MM.1S (cell line): ENCODE results near the gene IER5.

Source experiments
- DNase-seq: peaks from one replicate; pipeline ENCODE4 v3.0.0-alpha.2; 2015
- H2AFZ ChIP-seq: fragments of 300-600 bp; sonication (generic); 2 replicates; pipeline ENCODE4 v1.6.0; 2016; ENCODE audit warnings: antibody characterized with exemption, low read length
- H3F3A ChIP-seq: fragments of 300-600 bp; sonication (generic); 2 replicates; pipeline ENCODE4 v1.6.1; 2016; ENCODE audit warnings: mild to moderate bottlenecking, antibody characterized with exemption, low read length, moderate library complexity, mixed read lengths; ENCODE audit not compliant: insufficient read depth
- H3K27ac ChIP-seq: fragments of 300-600 bp; sonication (generic); 2 replicates; pipeline ENCODE4 v1.5.1; 2016; ENCODE audit warnings: mild to moderate bottlenecking, low read length
- H3K27me3 ChIP-seq: fragments of 300-600 bp; sonication (generic); replicated peaks from 2 replicates; pipeline ENCODE4 v1.6.0; 2016; ENCODE audit warnings: low read length; ENCODE audit not compliant: insufficient read depth
- H3K36me3 ChIP-seq: fragments of 300-600 bp; sonication (generic); replicated peaks from 2 replicates; pipeline ENCODE4 v1.6.1; 2016; ENCODE audit warnings: mild to moderate bottlenecking, low read length, mixed read lengths; ENCODE audit not compliant: insufficient read depth
- H3K4me1 ChIP-seq: fragments of 300-600 bp; sonication (generic); 2 replicates; pipeline ENCODE4 v1.6.1; 2016; ENCODE audit warnings: low read length, mixed read lengths
- H3K4me2 ChIP-seq: fragments of 300-600 bp; sonication (generic); 2 replicates; pipeline ENCODE4 v1.6.0; 2016; ENCODE audit warnings: low read depth, low read length
- H3K4me3 ChIP-seq: fragments of 300-600 bp; sonication (generic); 2 replicates; pipeline ENCODE4 v1.5.1; 2016; ENCODE audit warnings: low read length, mixed read lengths
- H3K79me2 ChIP-seq: fragments of 300-600 bp; sonication (generic); 2 replicates; pipeline ENCODE4 v1.6.1; 2016; ENCODE audit warnings: mixed run types, low read length, mixed read lengths
- H3K9ac ChIP-seq: fragments of 300-600 bp; sonication (generic); 2 replicates; pipeline ENCODE4 v1.6.1; 2016; ENCODE audit warnings: low read length, mixed read lengths
- H3K9me2 ChIP-seq: fragments of 300-600 bp; sonication (generic); replicated peaks from 2 replicates; pipeline ENCODE4 v1.6.1; 2016; ENCODE audit warnings: mild to moderate bottlenecking, low read length, mixed read lengths; ENCODE audit not compliant: insufficient read depth
- H3K9me3 ChIP-seq: fragments of 300-600 bp; sonication (generic); replicated peaks from 2 replicates; pipeline ENCODE4 v1.6.1; 2016; ENCODE audit warnings: mild to moderate bottlenecking, low read length, mixed read lengths; ENCODE audit not compliant: insufficient read depth
- H4K20me1 ChIP-seq: fragments of 300-600 bp; sonication (generic); 2 replicates; pipeline ENCODE4 v1.6.1; 2016; ENCODE audit warnings: mild to moderate bottlenecking, low read length, moderate library complexity, mixed read lengths; ENCODE audit not compliant: insufficient read depth
- CTCF ChIP-seq: fragments of 300-600 bp; sonication (generic); IDR thresholded peaks from 2 replicates; pipeline ENCODE4 v1.5.1; 2016; ENCODE audit warnings: antibody characterized with exemption, low read length, mixed read lengths
- EZH2 ChIP-seq: fragments of 300-600 bp; sonication (generic); optimal IDR thresholded peaks from 2 replicates; pipeline ENCODE3; 2017; ENCODE audit warnings: low read depth, mild to moderate bottlenecking, antibody characterized with exemption, low read length, mixed read lengths
- EZH2phosphoT487 ChIP-seq: fragments of 300-600 bp; sonication (generic); IDR thresholded peaks from 2 replicates; pipeline ENCODE4 v1.6.1; 2018; ENCODE audit warnings: antibody characterized with exemption, low read length

Gene IER5

DNA sequence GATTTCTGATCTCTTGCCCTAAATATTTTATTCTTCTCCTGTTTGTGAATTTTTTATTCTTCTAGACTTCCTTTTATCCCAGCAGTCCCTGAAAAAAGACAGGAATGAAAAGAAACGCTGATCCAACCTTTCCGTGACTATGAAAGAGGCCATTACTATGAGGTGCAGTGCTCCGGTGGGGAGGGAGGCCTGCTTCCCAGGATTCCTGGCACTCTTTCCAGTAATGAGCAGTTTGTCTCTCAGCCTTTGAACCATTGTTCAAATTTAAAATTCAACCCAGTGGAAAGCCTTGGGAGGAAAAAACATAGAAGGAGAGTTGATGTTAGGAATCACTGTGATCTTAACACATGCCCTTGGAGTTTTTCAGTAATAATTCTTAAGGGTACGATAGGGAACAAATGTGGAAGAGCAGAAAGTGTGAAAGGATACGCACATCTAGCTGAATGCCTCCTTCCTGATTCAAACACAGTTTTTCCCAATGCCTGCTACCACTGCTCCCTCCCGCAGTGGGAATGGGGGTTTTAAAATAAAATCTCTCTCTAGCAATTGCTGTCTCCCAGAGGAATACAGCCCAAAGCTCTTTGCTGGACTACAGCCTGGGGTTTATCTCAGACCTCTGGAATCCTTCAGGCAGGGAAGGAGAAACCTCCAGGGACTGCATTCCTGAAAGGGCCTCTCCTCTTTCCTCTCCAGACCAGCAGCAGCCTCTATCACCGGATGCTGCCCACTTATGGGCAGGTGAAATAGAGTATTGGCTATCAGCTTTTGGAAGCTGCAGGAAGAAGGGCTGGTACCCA, 6.1 kb downstream of the IER5 start:
- Histone ChIP-seq H3K27ac (no peak overlapping the region), H3K9ac (no peak overlapping the region), H3K79me2 (peaks cover 37% of the 10 kb centered on the region), H3K27me3 (no peaks in the 10 kb centered on the region), H2AFZ (no peak overlapping the region), H3F3A (peaks cover 14% of the 10 kb centered on the region), H3K9me2 (no peaks in the 10 kb centered on the region), H3K4me2 (no peak overlapping the region), H4K20me1 (0 out of 2 replicates have a peak, but pooled peaks cover 7% of the 10 kb centered on the region), H3K4me1 (peaks cover 23% of the 10 kb centered on the region), H3K4me3 (no peak overlapping the region), H3K9me3 (no peaks in the 10 kb centered on the region), H3K36me3 (no peaks in the 10 kb centered on the region)
- TF ChIP-seq EZH2phosphoT487 = no peak
- TF ChIP-seq CTCF = no peak
- no peak for TF ChIP-seq EZH2
- DNase-seq = no peak

- no peak for DNase-seq
- Histone ChIP-seq H3K4me1 (peaks cover 28% of the 10 kb centered on the region), H3K9ac (no peak overlapping the region), H3K27ac (no peak overlapping the region), H3K27me3 (no peaks in the 10 kb centered on the region), H3K4me2 (no peak overlapping the region), H3K9me3 (no peaks in the 10 kb centered on the region), H3F3A (peaks cover 8% of the 10 kb centered on the region), H3K36me3 (no peaks in the 10 kb centered on the region), H4K20me1 (0 out of 2 replicates have a peak, but pooled peaks cover 7% of the 10 kb centered on the region), H3K4me3 (no peak overlapping the region), H3K79me2 (peaks cover 30% of the 10 kb centered on the region), H2AFZ (no peak overlapping the region), H3K9me2 (no peaks in the 10 kb centered on the region)
- TF ChIP-seq EZH2phosphoT487 (no peak), EZH2 (no peak), CTCF (no peak)
Observed at GRCh38 chr1:181095260-181095659, 6.8 kb downstream of the IER5 start.

DNA sequence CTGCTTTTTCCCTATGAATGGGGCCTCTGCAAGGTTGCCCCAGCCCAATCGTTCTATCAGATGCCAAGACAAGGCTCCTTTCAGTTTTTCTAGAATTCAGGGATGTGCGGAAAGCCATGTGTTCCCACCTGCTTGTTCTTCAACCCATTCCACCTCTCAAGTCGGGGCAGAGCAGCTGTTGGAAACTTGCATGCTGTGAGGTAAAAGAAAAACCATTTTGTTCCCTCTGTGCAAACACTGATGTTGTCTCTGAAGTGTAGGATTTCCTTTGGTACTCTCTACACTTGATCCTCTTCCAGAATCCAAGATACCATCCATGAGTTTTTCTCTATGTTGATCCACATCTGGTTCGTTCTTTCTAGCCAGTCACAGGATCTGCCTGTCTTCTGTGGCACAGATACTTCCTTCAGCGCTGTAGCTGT, 7.3 kb downstream of the IER5 start:
- DNase-seq = no peak
- no peaks in the 10 kb centered on the region for H3K9me3 ChIP-seq
- H3K27ac ChIP-seq = no peak overlapping the region
- 0 out of 2 replicates have a peak, but pooled peaks cover 4% of the 10 kb centered on the region for H3F3A ChIP-seq
- H3K79me2 ChIP-seq = peaks cover 25% of the 10 kb centered on the region
- H3K27me3 ChIP-seq = no peaks in the 10 kb centered on the region
- H3K4me1 ChIP-seq = peaks cover 28% of the 10 kb centered on the region
- 0 out of 2 replicates have a peak, but pooled peaks cover 7% of the 10 kb centered on the region for H4K20me1 ChIP-seq
- TF ChIP-seq CTCF (no peak), EZH2 (no peak), EZH2phosphoT487 (no peak)
- H3K9me2 ChIP-seq = no peaks in the 10 kb centered on the region
- no peak overlapping the region for H3K4me2 ChIP-seq
- no peak overlapping the region for H3K4me3 ChIP-seq
- H2AFZ ChIP-seq = no peak overlapping the region
- no peaks in the 10 kb centered on the region for H3K36me3 ChIP-seq
- H3K9ac ChIP-seq = no peak overlapping the region
